Measurements from ENCODE around the gene ARSH.
"Not testable (repeated sequence)": the region's sequence is repeated elsewhere in the genome, so short reads cannot be mapped to it uniquely, and the experiment has no call there.

ARSH gene

GRCh38 chrX:3006495-3006894 is at the start of gene ARSH:
Gene ARSH (plus strand): TSS chrX:3006546. CDS start chrX:3006613, 67 bp downstream.
- no peaks in the 10 kb centered on the region for H3K79me2 ChIP-seq (ENCODE audit: low read length)
- H3K4me2 ChIP-seq (ENCODE audit: low read length), result no peak within 1 kb of the TSS
- no peak within 1 kb of the TSS for H3K9ac ChIP-seq (ENCODE audit: low read length)
- H3K9me3 ChIP-seq (ENCODE audit: insufficient read depth, low read length), result no peaks in the 10 kb centered on the region
- H3K4me1 ChIP-seq (ENCODE audit: low read length), result no peaks in the 10 kb centered on the region
- no peak within 1 kb of the TSS for H3K27ac ChIP-seq (ENCODE audit: low read length)
- H4K20me1 ChIP-seq (ENCODE audit: insufficient read depth, low read length), result no peaks in the 10 kb centered on the region
- no peaks in the 10 kb centered on the region for H3K27me3 ChIP-seq (ENCODE audit: low read depth, low read length)
- no peak within 1 kb of the TSS for H3K4me3 ChIP-seq (ENCODE audit: low read length)
- no peaks in the 10 kb centered on the region for H3K36me3 ChIP-seq (replicated peaks; ENCODE audit: low read depth, low read length)
- H2AFZ ChIP-seq (ENCODE audit: low read depth, low read length), result no peak within 1 kb of the TSS
- TF ChIP-seq CTCF (IDR thresholded peaks at IDR 0.05; ENCODE audit: low read depth, low read length) (no peak), EZH2phosphoT487 (IDR thresholded peaks at IDR 0.05; ENCODE audit: low read depth) (no peak)

GRCh38 chrX:2958199-2958598 is 48.1 kb upstream of the ARSH start:
- H3K4me1 ChIP-seq (ENCODE audit: low read length), result no peaks in the 10 kb centered on the region
- no peaks in the 10 kb centered on the region for H3K27me3 ChIP-seq (ENCODE audit: low read depth, low read length)
- H3K36me3 ChIP-seq (replicated peaks; ENCODE audit: low read depth, low read length), result no peaks in the 10 kb centered on the region
- no peaks in the 10 kb centered on the region for H4K20me1 ChIP-seq (ENCODE audit: insufficient read depth, low read length)
- H3K4me2 ChIP-seq (ENCODE audit: low read length), result no peak overlapping the region
- H3K9ac ChIP-seq (ENCODE audit: low read length), result no peak overlapping the region
- TF ChIP-seq CTCF (IDR thresholded peaks at IDR 0.05; ENCODE audit: low read depth, low read length) (no peak), EZH2phosphoT487 (IDR thresholded peaks at IDR 0.05; ENCODE audit: low read depth) (no peak)
- H3K27ac ChIP-seq (ENCODE audit: low read length), result no peak overlapping the region
- no peak overlapping the region for H2AFZ ChIP-seq (ENCODE audit: low read depth, low read length)
- no peak overlapping the region for H3K4me3 ChIP-seq (ENCODE audit: low read length)
- H3K9me3 ChIP-seq (ENCODE audit: insufficient read depth, low read length), result no peaks in the 10 kb centered on the region
- H3K79me2 ChIP-seq (ENCODE audit: low read length), result no peaks in the 10 kb centered on the region

GRCh38 chrX:2960861-2961515 is 45.4 kb upstream of the ARSH start:
- H2AFZ ChIP-seq (ENCODE audit: low read depth, low read length), result no peak overlapping the region
- H3K36me3 ChIP-seq (replicated peaks; ENCODE audit: low read depth, low read length), result no peaks in the 10 kb centered on the region
- H3K4me1 ChIP-seq (ENCODE audit: low read length), result peaks cover 4% of the 10 kb centered on the region
- H3K4me3 ChIP-seq (ENCODE audit: low read length), result no peak overlapping the region
- TF ChIP-seq CTCF (IDR thresholded peaks at IDR 0.05; ENCODE audit: low read depth, low read length) (no peak), EZH2phosphoT487 (IDR thresholded peaks at IDR 0.05; ENCODE audit: low read depth) (no peak)
- no peaks in the 10 kb centered on the region for H3K27me3 ChIP-seq (ENCODE audit: low read depth, low read length)
- no peak overlapping the region for H3K27ac ChIP-seq (ENCODE audit: low read length)
- no peak overlapping the region for H3K4me2 ChIP-seq (ENCODE audit: low read length)
- no peaks in the 10 kb centered on the region for H3K79me2 ChIP-seq (ENCODE audit: low read length)
- no peaks in the 10 kb centered on the region for H3K9me3 ChIP-seq (ENCODE audit: insufficient read depth, low read length)
- H3K9ac ChIP-seq (ENCODE audit: low read length), result no peak overlapping the region
- no peaks in the 10 kb centered on the region for H4K20me1 ChIP-seq (ENCODE audit: insufficient read depth, low read length)

- H3K9me3 ChIP-seq (ENCODE audit: insufficient read depth, low read length), result no peaks in the 10 kb centered on the region
- no peak overlapping the region for H3K4me3 ChIP-seq (ENCODE audit: low read length)
- no peaks in the 10 kb centered on the region for H3K36me3 ChIP-seq (replicated peaks; ENCODE audit: low read depth, low read length)
- no peak overlapping the region for H3K4me2 ChIP-seq (ENCODE audit: low read length)
- H3K9ac ChIP-seq (ENCODE audit: low read length), result no peak overlapping the region
- no peaks in the 10 kb centered on the region for H3K27me3 ChIP-seq (ENCODE audit: low read depth, low read length)
- H3K79me2 ChIP-seq (ENCODE audit: low read length), result no peaks in the 10 kb centered on the region
- peaks cover 6% of the 10 kb centered on the region for H3K4me1 ChIP-seq (ENCODE audit: low read length)
- no peak overlapping the region for H3K27ac ChIP-seq (ENCODE audit: low read length)
- H4K20me1 ChIP-seq (ENCODE audit: insufficient read depth, low read length), result no peaks in the 10 kb centered on the region
- no peak overlapping the region for H2AFZ ChIP-seq (ENCODE audit: low read depth, low read length)
- TF ChIP-seq EZH2phosphoT487 (IDR thresholded peaks at IDR 0.05; ENCODE audit: low read depth) (no peak), CTCF (IDR thresholded peaks at IDR 0.05; ENCODE audit: low read depth, low read length) (no peak)
These were observed 44.0 kb upstream of the ARSH start for GRCh38 chrX:2962381-2962780.

- H3K4me3 ChIP-seq (ENCODE audit: low read length); H3K27me3 ChIP-seq (ENCODE audit: low read depth, low read length); H3K4me1 ChIP-seq (ENCODE audit: low read length); H2AFZ ChIP-seq (ENCODE audit: low read depth, low read length); H3K9me3 ChIP-seq (ENCODE audit: insufficient read depth, low read length); H3K9ac ChIP-seq (ENCODE audit: low read length); H4K20me1 ChIP-seq (ENCODE audit: insufficient read depth, low read length); H3K27ac ChIP-seq (ENCODE audit: low read length); H3K36me3 ChIP-seq (replicated peaks; ENCODE audit: low read depth, low read length); H3K79me2 ChIP-seq (ENCODE audit: low read length); H3K4me2 ChIP-seq (ENCODE audit: low read length): not testable (repeated sequence)
These were observed 42.9 kb upstream of the ARSH start for GRCh38 chrX:2963449-2963848.

- not testable (repeated sequence) for H3K27ac ChIP-seq (ENCODE audit: low read length); H3K4me2 ChIP-seq (ENCODE audit: low read length); H2AFZ ChIP-seq (ENCODE audit: low read depth, low read length)
These were observed 42.2 kb upstream of the ARSH start for GRCh38 chrX:2963992-2964794.

More at GRCh38 chrX:2963992-2964794, 42.2 kb upstream of the ARSH start:
- not testable (repeated sequence) for H3K4me3 ChIP-seq (ENCODE audit: low read length); H3K9ac ChIP-seq (ENCODE audit: low read length); H4K20me1 ChIP-seq (ENCODE audit: insufficient read depth, low read length); H3K79me2 ChIP-seq (ENCODE audit: low read length); H3K27me3 ChIP-seq (ENCODE audit: low read depth, low read length); H3K9me3 ChIP-seq (ENCODE audit: insufficient read depth, low read length); H3K4me1 ChIP-seq (ENCODE audit: low read length); H3K36me3 ChIP-seq (replicated peaks; ENCODE audit: low read depth, low read length)
